Loucy (cell line): Measurements from ENCODE around the gene CCDC57.

Experiments
- H2AFZ ChIP-seq: fragments of 200-600 bp; sonication (generic); 2 replicates; pipeline ENCODE4 v1.6.0; 2016; ENCODE audit warnings: antibody characterized with exemption, mild to moderate bottlenecking, low read length, moderate library complexity
- H3F3A ChIP-seq: fragments of 200-600 bp; 2 replicates; pipeline ENCODE4 v1.6.0; 2016; ENCODE audit warnings: antibody characterized with exemption, low read depth, mild to moderate bottlenecking
- H3K27me3 ChIP-seq: fragments of 200-600 bp; sonication (generic); 2 replicates; pipeline ENCODE4 v1.6.1; 2014; ENCODE audit warnings: low read length, mild to moderate bottlenecking; ENCODE audit not compliant: insufficient read depth, poor library complexity, severe bottlenecking
- H3K36me3 ChIP-seq: fragments of 200-600 bp; sonication (generic); 2 replicates; pipeline ENCODE4 v1.6.1; 2016; ENCODE audit warnings: low read length; ENCODE audit not compliant: insufficient read depth
- H3K4me1 ChIP-seq: fragments of 200-600 bp; sonication (generic); 2 replicates; pipeline ENCODE4 v1.5.1; 2014; ENCODE audit warnings: low read length, mild to moderate bottlenecking; ENCODE audit not compliant: insufficient read depth, poor library complexity, severe bottlenecking
- H3K4me2 ChIP-seq: fragments of 200-600 bp; sonication (generic); 2 replicates; pipeline ENCODE4 v1.6.0; 2014; ENCODE audit warnings: antibody characterized with exemption, low read length, low read depth, mild to moderate bottlenecking; ENCODE audit not compliant: poor library complexity, severe bottlenecking
- H3K4me3 ChIP-seq: fragments of 200-600 bp; sonication (generic); 2 replicates; pipeline ENCODE4 v1.5.1; 2014; ENCODE audit warnings: low read length, mild to moderate bottlenecking, mixed read lengths; ENCODE audit not compliant: poor library complexity, severe bottlenecking
- H3K79me2 ChIP-seq: fragments of 200-600 bp; sonication (generic); 2 replicates; pipeline ENCODE4 v1.6.1; 2014; ENCODE audit warnings: low read length; ENCODE audit not compliant: insufficient read depth
- H3K9ac ChIP-seq: fragments of 200-600 bp; sonication (generic); 2 replicates; pipeline ENCODE4 v1.6.0; 2014; ENCODE audit warnings: mild to moderate bottlenecking, low read depth, low read length, moderate library complexity; ENCODE audit not compliant: poor library complexity, severe bottlenecking
- H3K9me2 ChIP-seq: fragments of 200-600 bp; sonication (generic); replicated peaks from 2 replicates; pipeline ENCODE4 v1.6.1; 2016; ENCODE audit warnings: low read depth, low read length, mixed read lengths
- H3K9me3 ChIP-seq: fragments of 200-600 bp; sonication (generic); 2 replicates; pipeline ENCODE4 v1.6.1; 2014; ENCODE audit warnings: mild to moderate bottlenecking, antibody characterized with exemption, low read length, low read depth; ENCODE audit not compliant: insufficient read depth
- H4K20me1 ChIP-seq: fragments of 200-600 bp; sonication (generic); 2 replicates; pipeline ENCODE4 v1.6.0; 2014; ENCODE audit warnings: antibody characterized with exemption, low read length, mild to moderate bottlenecking; ENCODE audit not compliant: insufficient read depth, poor library complexity, severe bottlenecking
- EZH2phosphoT487 ChIP-seq: fragments of 200-600 bp; IDR thresholded peaks from 2 replicates; pipeline ENCODE4 v1.6.1; 2018; ENCODE audit warnings: antibody characterized with exemption, mild to moderate bottlenecking, moderate library complexity, borderline replicate concordance
- TF ChIP-seq, protein P1 (sequence below): fragments of 200-600 bp; sonication (generic); conservative IDR thresholded peaks from 2 replicates; pipeline ENCODE4 v1.5.1; 2014; ENCODE audit warnings: mild to moderate bottlenecking, antibody characterized with exemption, low read length

CCDC57 gene

GRCh38 chr17:82242698-82242976, 30.0 kb upstream of the CCDC57 start:
- Histone ChIP-seq H3K4me1 (peaks cover 7% of the 10 kb centered on the region), H3F3A (no peaks in the 10 kb centered on the region), H3K36me3 (peaks cover 73% of the 10 kb centered on the region; the same call in 1 of the 2 replicates), H3K79me2 (peaks cover 60% of the 10 kb centered on the region; the same call in 1 of the 2 replicates), H3K9me3 (no peaks in the 10 kb centered on the region), H3K9ac (no peak overlapping the region), H3K4me3 (no peak overlapping the region), H3K4me2 (no peak overlapping the region), H3K27me3 (no peaks in the 10 kb centered on the region), H4K20me1 (peaks cover 91% of the 10 kb centered on the region), H3K9me2 (no peaks in the 10 kb centered on the region), H2AFZ (no peak overlapping the region)
- TF ChIP-seq EZH2phosphoT487, result no peak
- TF ChIP-seq, protein P1, sequence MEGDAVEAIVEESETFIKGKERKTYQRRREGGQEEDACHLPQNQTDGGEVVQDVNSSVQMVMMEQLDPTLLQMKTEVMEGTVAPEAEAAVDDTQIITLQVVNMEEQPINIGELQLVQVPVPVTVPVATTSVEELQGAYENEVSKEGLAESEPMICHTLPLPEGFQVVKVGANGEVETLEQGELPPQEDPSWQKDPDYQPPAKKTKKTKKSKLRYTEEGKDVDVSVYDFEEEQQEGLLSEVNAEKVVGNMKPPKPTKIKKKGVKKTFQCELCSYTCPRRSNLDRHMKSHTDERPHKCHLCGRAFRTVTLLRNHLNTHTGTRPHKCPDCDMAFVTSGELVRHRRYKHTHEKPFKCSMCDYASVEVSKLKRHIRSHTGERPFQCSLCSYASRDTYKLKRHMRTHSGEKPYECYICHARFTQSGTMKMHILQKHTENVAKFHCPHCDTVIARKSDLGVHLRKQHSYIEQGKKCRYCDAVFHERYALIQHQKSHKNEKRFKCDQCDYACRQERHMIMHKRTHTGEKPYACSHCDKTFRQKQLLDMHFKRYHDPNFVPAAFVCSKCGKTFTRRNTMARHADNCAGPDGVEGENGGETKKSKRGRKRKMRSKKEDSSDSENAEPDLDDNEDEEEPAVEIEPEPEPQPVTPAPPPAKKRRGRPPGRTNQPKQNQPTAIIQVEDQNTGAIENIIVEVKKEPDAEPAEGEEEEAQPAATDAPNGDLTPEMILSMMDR, result no peak

GRCh38 chr17:82241926-82242697, 29.5 kb upstream of the CCDC57 start:
- Histone ChIP-seq H3K4me1 (peaks cover 4% of the 10 kb centered on the region), H3K9ac (no peak overlapping the region), H3F3A (no peaks in the 10 kb centered on the region), H3K27me3 (no peaks in the 10 kb centered on the region), H3K9me2 (no peaks in the 10 kb centered on the region), H3K4me3 (no peak overlapping the region), H4K20me1 (peaks cover 91% of the 10 kb centered on the region), H3K9me3 (no peaks in the 10 kb centered on the region), H3K4me2 (no peak overlapping the region), H3K79me2 (peaks cover 61% of the 10 kb centered on the region; the same call in 1 of the 2 replicates), H2AFZ (no peak overlapping the region), H3K36me3 (peaks cover 73% of the 10 kb centered on the region; the same call in 1 of the 2 replicates)
- TF ChIP-seq EZH2phosphoT487, result no peak
- TF ChIP-seq, protein P1, result no peak

DNA sequence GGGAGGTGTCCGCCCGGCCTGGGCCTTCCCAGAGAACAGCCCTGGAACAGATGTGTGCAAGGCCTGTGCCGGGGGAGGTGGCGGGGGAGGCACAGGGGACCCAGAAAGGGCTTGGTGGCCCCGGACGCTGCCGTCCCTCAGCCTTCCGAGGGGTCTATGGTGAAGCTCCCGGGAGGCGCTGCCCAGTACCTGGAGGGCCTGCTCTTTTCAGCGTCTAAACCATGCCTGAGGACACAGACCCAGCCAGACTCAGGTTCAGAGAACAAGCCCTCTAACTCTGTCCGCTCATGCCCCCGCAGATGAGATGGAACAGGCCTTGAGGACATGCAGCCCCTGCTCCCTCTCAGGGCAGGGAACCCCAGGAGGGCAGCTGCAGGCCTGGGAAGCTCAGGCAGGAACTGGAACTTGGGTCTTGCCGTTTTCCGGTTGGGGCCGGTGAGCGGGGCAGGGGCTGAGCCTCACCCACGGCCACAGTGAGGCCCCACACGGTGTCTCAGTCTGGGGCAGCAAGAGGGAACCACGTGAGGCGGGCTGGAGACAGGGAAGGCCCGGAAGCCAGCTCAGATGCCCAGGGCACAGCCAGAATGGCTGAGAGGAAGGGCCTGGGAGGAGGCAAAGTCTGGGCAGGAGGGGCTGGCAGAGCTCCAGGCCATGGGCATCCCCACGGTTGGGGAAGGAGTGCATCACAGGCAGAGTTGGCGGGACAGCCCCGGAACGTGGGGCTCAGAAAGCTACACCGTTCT, 28.7 kb upstream of the CCDC57 start:
- Histone ChIP-seq H3K4me1 (no peaks in the 10 kb centered on the region), H3K36me3 (peaks cover 73% of the 10 kb centered on the region; the same call in 1 of the 2 replicates), H3K79me2 (peaks cover 63% of the 10 kb centered on the region; the same call in 1 of the 2 replicates), H3K4me2 (no peak overlapping the region), H3K27me3 (no peaks in the 10 kb centered on the region), H3K9ac (no peak overlapping the region), H3K4me3 (no peak overlapping the region), H3K9me2 (no peaks in the 10 kb centered on the region), H3F3A (no peaks in the 10 kb centered on the region), H2AFZ (no peak overlapping the region), H4K20me1 (peaks cover 92% of the 10 kb centered on the region), H3K9me3 (no peaks in the 10 kb centered on the region)
- no peak for TF ChIP-seq EZH2phosphoT487
- TF ChIP-seq, protein P1, result no peak
